HUES48 (cell line): ENCODE measurements around the gene PRKCE.

Source experiments
- H3K27ac ChIP-seq: one replicate; pipeline ENCODE4 v1.7.0; 2013; ENCODE audit warnings: low read depth, low read length, inconsistent platforms
- H3K27me3 ChIP-seq: 2 replicates; pipeline ENCODE4 v1.6.1; 2013; ENCODE audit warnings: mild to moderate bottlenecking, low read length; ENCODE audit not compliant: control insufficient read depth, insufficient read depth
- H3K36me3 ChIP-seq: 2 replicates; pipeline ENCODE4 v1.6.1; 2013; ENCODE audit warnings: low read length; ENCODE audit not compliant: control insufficient read depth, insufficient read depth
- H3K4me1 ChIP-seq: 2 replicates; pipeline ENCODE4 v1.6.1; 2013; ENCODE audit warnings: mild to moderate bottlenecking, low read length; ENCODE audit not compliant: control insufficient read depth, insufficient read depth
- H3K4me3 ChIP-seq: 2 replicates; pipeline ENCODE4 v1.5.1; 2013; ENCODE audit warnings: mild to moderate bottlenecking, low read depth, low read length
- H3K9ac ChIP-seq: 2 replicates; pipeline ENCODE4 v1.6.1; 2013; ENCODE audit warnings: mild to moderate bottlenecking, low read depth, low read length, moderate library complexity
- H3K9me3 ChIP-seq: 2 replicates; pipeline ENCODE4 v1.6.1; 2013; ENCODE audit warnings: low read length; ENCODE audit not compliant: control insufficient read depth, insufficient read depth

Gene PRKCE

GRCh38 chr2:46062637-46063412 is 411.4 kb downstream of the PRKCE start:
- H3K27ac ChIP-seq, result no peak overlapping the region
- no peaks in the 10 kb centered on the region for H3K9me3 ChIP-seq
- H3K27me3 ChIP-seq, result no peaks in the 10 kb centered on the region
- H3K4me1 ChIP-seq, result 0 out of 2 replicates have a peak, but pooled peaks cover 7% of the 10 kb centered on the region
- H3K36me3 ChIP-seq, result no peaks in the 10 kb centered on the region
- H3K9ac ChIP-seq, result no peak overlapping the region
- H3K4me3 ChIP-seq, result no peak overlapping the region

- Histone ChIP-seq H3K36me3 (no peaks in the 10 kb centered on the region), H3K9me3 (no peaks in the 10 kb centered on the region), H3K4me1 (0 out of 2 replicates have a peak, but pooled peaks cover 7% of the 10 kb centered on the region), H3K4me3 (no peak overlapping the region), H3K27ac (no peak overlapping the region), H3K27me3 (no peaks in the 10 kb centered on the region), H3K9ac (no peak overlapping the region)
These were observed 412.9 kb downstream of the PRKCE start for GRCh38 chr2:46064396-46064795.

- Histone ChIP-seq H3K9me3 (no peaks in the 10 kb centered on the region), H3K27me3 (no peaks in the 10 kb centered on the region), H3K36me3 (no peaks in the 10 kb centered on the region), H3K4me1 (0 out of 2 replicates have a peak, but pooled peaks cover 7% of the 10 kb centered on the region), H3K4me3 (no peak overlapping the region), H3K27ac (no peak overlapping the region), H3K9ac (no peak overlapping the region)
These were observed 413.7 kb downstream of the PRKCE start for GRCh38 chr2:46065152-46065551.

GRCh38 chr2:46066116-46066515 is 414.6 kb downstream of the PRKCE start:
- no peaks in the 10 kb centered on the region for H3K9me3 ChIP-seq
- no peaks in the 10 kb centered on the region for H3K27me3 ChIP-seq
- no peaks in the 10 kb centered on the region for H3K36me3 ChIP-seq
- no peak overlapping the region for H3K9ac ChIP-seq
- no peak overlapping the region for H3K27ac ChIP-seq
- H3K4me1 ChIP-seq, result 0 out of 2 replicates have a peak, but pooled peaks cover 7% of the 10 kb centered on the region
- no peak overlapping the region for H3K4me3 ChIP-seq

- Histone ChIP-seq H3K4me3 (no peak overlapping the region), H3K27me3 (no peaks in the 10 kb centered on the region), H3K27ac (no peak overlapping the region), H3K9ac (no peak overlapping the region), H3K4me1 (0 out of 2 replicates have a peak, but pooled peaks cover 7% of the 10 kb centered on the region), H3K36me3 (no peaks in the 10 kb centered on the region), H3K9me3 (no peaks in the 10 kb centered on the region)
These were observed 415.1 kb downstream of the PRKCE start for GRCh38 chr2:46066601-46067000.

DNA sequence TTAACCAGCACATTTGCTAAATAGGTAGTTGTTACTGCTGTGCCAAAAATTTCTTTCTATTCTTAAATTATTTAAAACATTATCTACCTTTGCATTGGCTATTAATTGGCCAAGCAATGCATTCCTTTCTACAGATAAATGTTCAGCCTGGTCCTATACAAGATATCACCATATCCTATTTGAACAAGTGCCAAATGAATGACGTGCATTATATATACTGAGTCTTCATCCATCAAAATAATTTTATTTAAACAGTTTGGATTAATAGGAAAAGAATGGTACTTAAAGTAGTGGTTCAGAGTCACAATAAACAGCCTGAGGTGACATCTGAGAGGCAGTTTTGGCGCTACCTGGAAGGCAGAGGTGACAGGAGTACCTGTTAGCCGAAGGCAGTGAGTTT is 415.6 kb downstream of the PRKCE start:
- no peaks in the 10 kb centered on the region for H3K36me3 ChIP-seq
- no peak overlapping the region for H3K27ac ChIP-seq
- H3K27me3 ChIP-seq, result no peaks in the 10 kb centered on the region
- H3K4me3 ChIP-seq, result no peak overlapping the region
- H3K4me1 ChIP-seq, result 0 out of 2 replicates have a peak, but pooled peaks cover 6% of the 10 kb centered on the region
- H3K9ac ChIP-seq, result no peak overlapping the region
- H3K9me3 ChIP-seq, result no peaks in the 10 kb centered on the region

DNA sequence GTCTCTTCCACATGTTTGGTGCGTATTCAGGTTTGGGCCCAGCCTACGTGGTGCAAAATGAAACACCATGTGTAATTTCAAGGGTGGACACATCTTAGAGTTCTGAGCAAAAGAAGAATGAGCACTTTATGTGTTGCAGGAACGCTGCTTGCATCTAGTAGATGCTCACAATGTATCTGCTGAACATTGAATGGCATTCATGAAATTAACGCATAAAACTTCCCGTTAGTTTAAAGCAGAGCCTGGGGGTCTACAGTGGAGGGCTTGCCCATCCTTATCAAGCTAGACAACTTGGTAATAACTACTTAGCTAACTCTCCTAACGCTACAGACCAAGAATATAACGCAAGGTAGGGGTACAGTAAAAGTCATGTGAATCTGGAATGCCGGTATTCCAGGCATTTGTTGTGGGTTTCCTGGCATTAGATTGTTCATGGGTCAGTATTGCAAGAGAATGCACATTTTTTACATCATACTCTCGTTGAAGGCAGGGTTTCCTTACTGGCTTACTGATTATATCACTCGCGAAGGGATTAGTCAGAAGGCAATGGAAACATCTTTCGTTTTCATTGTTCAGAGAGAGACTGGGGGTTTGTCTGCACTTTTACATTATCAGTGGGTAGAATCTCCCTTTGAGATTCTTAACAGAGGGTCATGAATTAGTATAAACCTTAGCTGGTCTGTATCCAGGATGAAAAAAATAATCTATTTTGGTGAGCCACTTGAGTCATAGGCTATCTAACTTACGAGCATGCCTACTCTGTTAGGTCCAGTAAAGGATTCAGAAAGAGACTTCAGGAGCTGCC is 416.2 kb downstream of the PRKCE start:
- no peaks in the 10 kb centered on the region for H3K4me1 ChIP-seq
- no peak overlapping the region for H3K4me3 ChIP-seq
- no peak overlapping the region for H3K9ac ChIP-seq
- H3K36me3 ChIP-seq, result no peaks in the 10 kb centered on the region
- H3K27ac ChIP-seq, result no peak overlapping the region
- H3K9me3 ChIP-seq, result no peaks in the 10 kb centered on the region
- H3K27me3 ChIP-seq, result no peaks in the 10 kb centered on the region

GRCh38 chr2:46068636-46069035 is 417.2 kb downstream of the PRKCE start:
- H3K9ac ChIP-seq, result no peak overlapping the region
- H3K9me3 ChIP-seq, result no peaks in the 10 kb centered on the region
- H3K36me3 ChIP-seq, result no peaks in the 10 kb centered on the region
- no peak overlapping the region for H3K27ac ChIP-seq
- peaks cover 3% of the 10 kb centered on the region; the same call in 1 of the 2 replicates for H3K4me1 ChIP-seq
- H3K27me3 ChIP-seq, result no peaks in the 10 kb centered on the region
- no peak overlapping the region for H3K4me3 ChIP-seq

DNA sequence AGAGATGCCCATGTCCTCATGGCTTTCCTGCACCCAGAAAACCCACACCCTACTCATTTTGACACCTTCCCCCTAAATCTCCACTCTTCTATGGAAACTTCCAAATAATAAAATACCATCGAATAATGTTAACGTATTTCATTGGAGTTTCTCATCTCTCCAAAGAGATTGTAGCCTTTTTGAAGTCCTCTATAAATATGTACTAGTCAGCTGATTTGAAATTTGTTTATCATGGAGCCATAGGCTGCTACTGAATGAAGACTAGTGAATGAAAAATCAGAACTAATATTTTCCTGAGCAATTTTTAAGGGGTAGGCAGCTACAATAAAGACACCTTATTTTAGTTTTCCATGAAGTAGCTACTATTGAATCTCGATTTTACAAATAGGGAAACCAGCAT is 419.6 kb downstream of the PRKCE start:
- H3K36me3 ChIP-seq, result no peaks in the 10 kb centered on the region
- H3K27ac ChIP-seq, result no peak overlapping the region
- H3K4me3 ChIP-seq, result no peak overlapping the region
- H3K27me3 ChIP-seq, result no peaks in the 10 kb centered on the region
- H3K9me3 ChIP-seq, result no peaks in the 10 kb centered on the region
- no peak overlapping the region for H3K9ac ChIP-seq
- peaks cover 8% of the 10 kb centered on the region; the same call in 1 of the 2 replicates for H3K4me1 ChIP-seq

- Histone ChIP-seq H3K9me3 (no peaks in the 10 kb centered on the region), H3K4me1 (peaks cover 8% of the 10 kb centered on the region; the same call in 1 of the 2 replicates), H3K9ac (no peak overlapping the region), H3K4me3 (no peak overlapping the region), H3K27ac (no peak overlapping the region), H3K36me3 (no peaks in the 10 kb centered on the region), H3K27me3 (no peaks in the 10 kb centered on the region)
These were observed 420.8 kb downstream of the PRKCE start for GRCh38 chr2:46072101-46072820.
